ENCODE results near the gene KLHL29. TPM values are rescaled to one million over a fixed set of nuclear protein-coding genes. Genes with fewer than 3 reads are reported as not detected.

The KLHL29 gene
- total RNA-seq, 4 donors from 2014 or later = 10.1 to 27.3 (median 15.7) TPM

GRCh38 chr2:23588508-23589201, 203.7 kb downstream of the KLHL29 start:
- no peak for DNase-seq (ENCODE audit: low spot score in 2 of 2)
- 84 to 89% methylated on average over 18 of the region's 18 CpGs for WGBS, 2 donors
- intact Hi-C loops (cut with DNase I; ENCODE audit: low total_unique reads) = no loop called here

GRCh38 chr2:23589220-23589647, 204.3 kb downstream of the KLHL29 start:
- WGBS, 2 donors = 84 to 92% methylated on average over 9 of the region's 9 CpGs
- intact Hi-C loops (cut with DNase I; ENCODE audit: low total_unique reads) = no loop called here
- H3K4me3 ChIP-seq (ENCODE audit: low read depth, poor library complexity, severe bottlenecking) = no peak overlapping the region
- no peak for DNase-seq (ENCODE audit: low spot score in 2 of 2)
- TF ChIP-seq CTCF (IDR thresholded peaks at IDR 0.05) (no peak), POLR2A (IDR thresholded peaks at IDR 0.05) (no peak)

More at GRCh38 chr2:23588508-23589201, 203.7 kb downstream of the KLHL29 start:
- no peak overlapping the region for H3K4me3 ChIP-seq (ENCODE audit: low read depth, poor library complexity, severe bottlenecking)
- no peak for TF ChIP-seq CTCF (IDR thresholded peaks at IDR 0.05)
- no peak for TF ChIP-seq POLR2A (IDR thresholded peaks at IDR 0.05)

- intact Hi-C loops (cut with DNase I; ENCODE audit: low total_unique reads) = no loop called here
- no peak overlapping the region for H3K4me3 ChIP-seq (ENCODE audit: low read depth, poor library complexity, severe bottlenecking)
- 52 to 59% methylated on average over 2 of the region's 2 CpGs for WGBS, 2 donors
- no peak for TF ChIP-seq POLR2A (IDR thresholded peaks at IDR 0.05)
- TF ChIP-seq CTCF (IDR thresholded peaks at IDR 0.05) = no peak
- no peak for DNase-seq (ENCODE audit: low spot score in 2 of 2)
Observed at GRCh38 chr2:23589739-23590138, 204.8 kb downstream of the KLHL29 start.

DNA sequence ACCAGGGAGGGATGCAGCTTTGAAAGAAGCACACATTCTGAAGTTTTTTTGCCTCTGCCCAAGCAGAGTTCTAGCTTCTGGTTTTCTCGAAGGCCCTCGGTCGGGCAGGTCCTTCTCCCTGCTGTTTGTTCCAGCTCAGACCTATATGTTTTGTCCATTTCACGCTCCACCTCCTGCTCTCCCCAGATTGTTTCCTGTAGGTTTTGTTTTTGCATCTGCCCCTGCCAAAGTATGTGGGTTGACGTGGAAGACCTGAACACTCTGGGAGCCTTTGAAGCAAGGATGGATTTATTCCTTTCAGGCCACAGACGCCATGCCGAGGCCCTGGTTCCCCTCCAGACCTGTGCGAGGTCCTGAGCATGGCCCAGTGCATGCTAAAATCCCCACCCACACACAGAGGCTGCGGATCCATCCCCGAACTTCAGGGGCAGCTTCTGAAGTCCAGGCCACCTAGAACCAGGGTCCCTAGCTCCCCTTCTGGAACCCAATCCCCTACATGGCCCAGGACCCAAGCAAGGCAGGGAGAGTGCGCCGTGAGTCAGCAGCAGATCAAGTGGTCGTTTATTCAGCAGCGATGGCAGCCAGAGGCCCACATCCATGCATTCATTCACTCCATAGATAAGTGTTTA, 205.4 kb downstream of the KLHL29 start:
- TF ChIP-seq POLR2A (IDR thresholded peaks at IDR 0.05) (no peak), CTCF (IDR thresholded peaks at IDR 0.05) (no peak)
- no peak overlapping the region for H3K4me3 ChIP-seq (ENCODE audit: low read depth, poor library complexity, severe bottlenecking)
- no peak for DNase-seq (ENCODE audit: low spot score in 2 of 2)
- intact Hi-C loops (cut with DNase I; ENCODE audit: low total_unique reads) = no loop called here
- WGBS, 2 donors = 86 to 89% methylated on average over 14 of the region's 14 CpGs

GRCh38 chr2:23591111-23591510, 206.1 kb downstream of the KLHL29 start:
- no peak for TF ChIP-seq CTCF (IDR thresholded peaks at IDR 0.05)
- TF ChIP-seq POLR2A (IDR thresholded peaks at IDR 0.05) = no peak
- 75 to 84% methylated on average over 7 of the region's 7 CpGs for WGBS, 2 donors
- DNase-seq (ENCODE audit: low spot score in 2 of 2) = no peak
- H3K4me3 ChIP-seq (ENCODE audit: low read depth, poor library complexity, severe bottlenecking) = no peak overlapping the region
- intact Hi-C loops (cut with DNase I; ENCODE audit: low total_unique reads) = no loop called here
